ENCODE results near the gene LAMA4. TPM values are rescaled to one million over a fixed set of nuclear protein-coding genes. Genes with fewer than 3 reads are reported as not detected.

LAMA4 gene
- total RNA-seq, 1 experiment from 2014 or later, result 1.1 TPM

DNA sequence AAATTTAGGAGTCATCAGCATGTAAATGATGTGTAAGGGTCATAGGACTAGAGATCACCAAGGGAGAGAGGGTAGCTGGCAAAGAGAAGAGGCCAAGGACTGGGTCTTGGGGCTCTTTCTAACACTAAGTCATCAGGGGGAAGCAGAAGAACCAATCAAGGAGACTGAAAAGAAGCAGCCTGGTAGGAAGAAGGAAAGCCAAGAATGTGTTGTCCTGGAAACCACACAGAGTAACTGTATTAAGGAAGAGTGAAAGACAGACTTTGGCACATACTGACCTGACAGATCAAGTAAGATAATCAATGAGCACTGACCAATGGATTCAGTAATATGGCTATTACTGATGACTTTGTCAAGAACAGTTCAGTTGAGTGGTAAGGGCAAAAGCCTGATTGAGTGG lies 42.3 kb upstream of the LAMA4 start:
- TF ChIP-seq, protein P1, sequence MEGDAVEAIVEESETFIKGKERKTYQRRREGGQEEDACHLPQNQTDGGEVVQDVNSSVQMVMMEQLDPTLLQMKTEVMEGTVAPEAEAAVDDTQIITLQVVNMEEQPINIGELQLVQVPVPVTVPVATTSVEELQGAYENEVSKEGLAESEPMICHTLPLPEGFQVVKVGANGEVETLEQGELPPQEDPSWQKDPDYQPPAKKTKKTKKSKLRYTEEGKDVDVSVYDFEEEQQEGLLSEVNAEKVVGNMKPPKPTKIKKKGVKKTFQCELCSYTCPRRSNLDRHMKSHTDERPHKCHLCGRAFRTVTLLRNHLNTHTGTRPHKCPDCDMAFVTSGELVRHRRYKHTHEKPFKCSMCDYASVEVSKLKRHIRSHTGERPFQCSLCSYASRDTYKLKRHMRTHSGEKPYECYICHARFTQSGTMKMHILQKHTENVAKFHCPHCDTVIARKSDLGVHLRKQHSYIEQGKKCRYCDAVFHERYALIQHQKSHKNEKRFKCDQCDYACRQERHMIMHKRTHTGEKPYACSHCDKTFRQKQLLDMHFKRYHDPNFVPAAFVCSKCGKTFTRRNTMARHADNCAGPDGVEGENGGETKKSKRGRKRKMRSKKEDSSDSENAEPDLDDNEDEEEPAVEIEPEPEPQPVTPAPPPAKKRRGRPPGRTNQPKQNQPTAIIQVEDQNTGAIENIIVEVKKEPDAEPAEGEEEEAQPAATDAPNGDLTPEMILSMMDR (conservative IDR thresholded peaks at IDR 0.05), result no peak
- H3K14ac ChIP-seq (ENCODE audit: insufficient read depth, low read length), result no peak overlapping the region
- H4K8ac ChIP-seq (replicated peaks; ENCODE audit: insufficient read length, low read depth, low read length), result no peak overlapping the region
- no peaks in the 10 kb centered on the region for H3K36me3 Mint-ChIP-seq (ENCODE audit: insufficient read depth in 1 of 3, low read depth in 3 of 3)
- no peaks in the 10 kb centered on the region for H3K79me1 ChIP-seq (ENCODE audit: insufficient read depth, low read depth, low read length, poor library complexity, severe bottlenecking)
- no peak overlapping the region for H2BK12ac ChIP-seq (ENCODE audit: insufficient read length, low read depth, low read length)
- H3K4me1 Mint-ChIP-seq, result peaks cover 3 to 4% of the 10 kb centered on the region in 2 experiments; a peak in 2 of 4 replicates
- no peak overlapping the region for H2BK20ac ChIP-seq (ENCODE audit: low read depth, low read length, poor library complexity, severe bottlenecking)
- H3K4me1 ChIP-seq (ENCODE audit: insufficient read depth, low read length), result no peaks in the 10 kb centered on the region
- no peak overlapping the region for H3K4ac ChIP-seq (ENCODE audit: low read depth, low read length)
- H3K4me2 ChIP-seq (ENCODE audit: insufficient read depth, insufficient read length, low read length), result no peak overlapping the region
- no peak overlapping the region for H3K23ac ChIP-seq (ENCODE audit: insufficient read length, low read depth, low read length)
- H2AK5ac ChIP-seq (ENCODE audit: insufficient read length, low read length), result no peak overlapping the region
- H3K4me3 Mint-ChIP-seq, result no peak overlapping the region
- H2BK120ac ChIP-seq (ENCODE audit: low read depth, low read length, poor library complexity, severe bottlenecking), result no peak overlapping the region
- no peak overlapping the region for H2AFZ ChIP-seq (ENCODE audit: low read length)
- H3K56ac ChIP-seq (ENCODE audit: insufficient read length, low read depth, low read length), result no peak overlapping the region
- H3K27ac ChIP-seq (ENCODE audit: insufficient read length, low read depth, low read length), result no peak overlapping the region
- no peak overlapping the region for H3K9ac ChIP-seq (ENCODE audit: extremely low read depth, insufficient read length, low read length)
- no peak overlapping the region for H2BK15ac ChIP-seq (ENCODE audit: low read depth, low read length)
- no peak overlapping the region for H3K18ac ChIP-seq (ENCODE audit: insufficient read length, low read depth, low read length)
- no peak overlapping the region for H3K27ac Mint-ChIP-seq
- H3K9me3 ChIP-seq (ENCODE audit: control insufficient read depth, low read depth, low read length), result no peaks in the 10 kb centered on the region
- H3K27me3 ChIP-seq (ENCODE audit: insufficient read depth, low read length), result no peaks in the 10 kb centered on the region
- H2BK5ac ChIP-seq (ENCODE audit: insufficient read length, low read length), result no peak overlapping the region
- no peaks in the 10 kb centered on the region for H4K20me1 ChIP-seq (ENCODE audit: control insufficient read depth, insufficient read depth, insufficient read length)
- no peaks in the 10 kb centered on the region for H3K23me2 ChIP-seq (ENCODE audit: insufficient read length, low read depth, low read length, poor library complexity, severe bottlenecking)
- no peak for DNase-seq
- no peak overlapping the region for H4K91ac ChIP-seq (ENCODE audit: insufficient read length, low read depth, low read length)
- H3K9me3 Mint-ChIP-seq, result no peaks in the 10 kb centered on the region
- no peaks in the 10 kb centered on the region for H3K79me2 ChIP-seq (ENCODE audit: insufficient read depth, low read length)
- peaks cover 1% of the 10 kb centered on the region; the same call in 1 of the 2 replicates for H3K27me3 Mint-ChIP-seq (ENCODE audit: low read depth)
- H4K5ac ChIP-seq (ENCODE audit: insufficient read length, low read depth, low read length), result no peak overlapping the region
- H3T11ph ChIP-seq (ENCODE audit: low read length), result no peak overlapping the region
